IMR-90 (cell line): ENCODE results near the gene GJB3.

Experiments
- CEBPB ChIP-seq: IDR thresholded peaks from 2 replicates; pipeline ENCODE4 v1.6.1; 2012; ENCODE audit warnings: low read depth, low read length, improper control_type of control experiment
- CHD1 ChIP-seq: IDR thresholded peaks from 2 replicates; pipeline ENCODE4 v1.6.1; 2012; ENCODE audit warnings: low read depth, low read length, improper control_type of control experiment
- CTCF ChIP-seq: conservative IDR thresholded peaks from 2 replicates; pipeline ENCODE4 v1.5.1; 2012; ENCODE audit warnings: mild to moderate bottlenecking, low read depth, low read length, improper control_type of control experiment
- POLR2A ChIP-seq: IDR thresholded peaks from 2 replicates; pipeline ENCODE4 v1.6.1; 2012; ENCODE audit warnings: mild to moderate bottlenecking, low read depth, low read length
- RAD21 ChIP-seq: IDR thresholded peaks from 2 replicates; pipeline ENCODE4 v1.6.1; 2012; ENCODE audit warnings: low read length, improper control_type of control experiment
- RCOR1 ChIP-seq: IDR thresholded peaks from 2 replicates; pipeline ENCODE4 v1.6.1; 2012; ENCODE audit warnings: mild to moderate bottlenecking, low read length, improper control_type of control experiment; ENCODE audit not compliant: insufficient replicate concordance
- SMC3 ChIP-seq: fragments of 150-350 bp; IDR thresholded peaks from 2 replicates; pipeline ENCODE4 v1.6.1; 2016; ENCODE audit warnings: low read depth, mild to moderate bottlenecking, antibody characterized with exemption, low read length, moderate library complexity
- USF2 ChIP-seq: fragments of 150-350 bp; IDR thresholded peaks from 2 replicates; pipeline ENCODE4 v1.6.1; 2017; ENCODE audit warnings: mild to moderate bottlenecking, antibody characterized with exemption, low read length, low read depth

GRCh38 chr1:34794001-34794789 lies 13.2 kb downstream of the GJB3 start:
- TF ChIP-seq POLR2A = no peak
- TF ChIP-seq CTCF = no peak
- no peak for TF ChIP-seq RAD21
- no peak for TF ChIP-seq CHD1
- TF ChIP-seq RCOR1 = no peak
- no peak for TF ChIP-seq SMC3
- TF ChIP-seq CEBPB = no peak
- TF ChIP-seq USF2 = no peak
